Activated B cell treated with CpG ODN at 0.5 μM for 24 hours (primary cell): ENCODE results near the gene PLTP. TPM values are rescaled to one million over a fixed set of nuclear protein-coding genes. Genes with fewer than 3 reads are reported as not detected.

Source experiments
- ATAC-seq: fragments of 200-7000 bp; cut with Tn5 transposase; one replicate; pipeline ENCODE4 v1.10.0; 2021; ENCODE audit warnings: low read depth, mild to moderate bottlenecking, moderate library complexity
- CTCF ChIA-PET: fragments of 350-600 bp; sonication (Branson Sonifier 250); formaldehyde crosslinking; loops from one replicate; lab custom pipeline; 2021; ENCODE audit warnings: antibody characterized with exemption; lab: Charles Lee
- POLR2A ChIA-PET: fragments of 350-600 bp; sonication (Branson Sonifier 250); formaldehyde crosslinking; loops from one replicate; lab custom pipeline; 2021; ENCODE audit warnings: antibody characterized with exemption; lab: Charles Lee
- DNase-seq: peaks from one replicate; pipeline ENCODE4 v3.0.0; 2022
- H3K27ac Mint-ChIP-seq: one replicate; pipeline ENCODE4 v1.8.0; 2020; ENCODE audit warnings: mixed read lengths
- H3K27me3 Mint-ChIP-seq: one replicate; pipeline ENCODE4 v1.8.0; 2021; ENCODE audit warnings: mixed read lengths
- H3K36me3 Mint-ChIP-seq: one replicate; pipeline ENCODE4 v1.8.0; 2021; ENCODE audit warnings: low read depth, mixed read lengths
- H3K4me1 Mint-ChIP-seq: one replicate; pipeline ENCODE4 v1.8.0; 2021; ENCODE audit warnings: mixed read lengths
- H3K4me3 Mint-ChIP-seq: one replicate; pipeline ENCODE4 v1.8.0; 2020; ENCODE audit warnings: mild to moderate bottlenecking, mixed read lengths
- H3K9me3 Mint-ChIP-seq: one replicate; pipeline ENCODE4 v1.8.0; 2020; ENCODE audit warnings: mixed read lengths
- intact Hi-C: fragments of 100-400 bp; cut with micrococcal nuclease; formaldehyde crosslinking; loops from one replicate; pipeline ENCODE4 v1.15.1; 2024
- total RNA-seq: library from RNA; stranded (reverse); gene quantifications from 2 replicates; pipeline ENCODE4 v1.2.3, GENCODE V29; 2022
- TF ChIP-seq, protein P1 (sequence below): fragments of 200-600 bp; IDR thresholded peaks from one replicate; pipeline ENCODE4 v1.8.0; 2022; ENCODE audit warnings: antibody characterized with exemption, mild to moderate bottlenecking

PLTP gene
- total RNA-seq, 1 donor from 2014 or later, result 2.3 TPM

DNA sequence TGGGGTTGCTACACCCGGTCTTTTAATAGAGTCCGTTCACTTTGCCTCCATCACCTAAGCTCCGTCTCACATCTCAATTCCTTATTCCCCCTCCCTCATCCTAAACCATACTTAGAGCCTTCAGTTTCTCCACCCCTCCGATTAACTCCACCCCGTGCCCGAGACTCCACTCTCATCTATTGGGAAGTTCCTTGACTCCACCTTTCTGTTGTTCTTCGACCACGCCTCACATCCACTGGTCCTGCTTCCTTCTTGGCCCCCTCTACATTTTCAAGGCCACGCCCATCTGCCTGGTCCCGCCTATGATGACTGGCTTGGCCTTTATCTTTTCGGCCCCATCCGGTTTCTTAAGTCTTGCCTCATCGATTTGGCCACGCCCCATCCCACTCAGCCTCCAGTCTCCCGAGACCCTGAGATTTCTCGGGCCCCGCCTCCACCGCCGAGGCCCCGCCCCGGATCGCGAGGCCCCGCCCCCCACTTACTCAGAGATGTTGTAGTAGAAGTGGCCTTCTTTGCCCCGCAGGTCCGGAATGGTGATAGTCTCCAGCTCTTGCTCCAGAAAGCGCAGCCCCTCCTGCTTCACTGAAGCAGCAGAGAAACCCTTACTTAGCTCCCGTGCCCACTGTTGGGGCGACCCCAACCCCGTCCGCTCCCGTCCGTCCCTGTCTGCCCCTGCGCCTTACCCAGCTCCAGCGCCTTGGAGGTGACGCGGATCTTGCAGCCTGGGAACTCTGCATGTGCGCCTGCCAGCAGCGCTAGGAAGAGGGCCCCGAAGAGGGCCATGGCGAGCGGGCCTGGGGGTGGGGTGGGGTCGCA, 1.1 kb downstream of the PLTP start:
- peak; percentile 92 for ATAC-seq

DNA sequence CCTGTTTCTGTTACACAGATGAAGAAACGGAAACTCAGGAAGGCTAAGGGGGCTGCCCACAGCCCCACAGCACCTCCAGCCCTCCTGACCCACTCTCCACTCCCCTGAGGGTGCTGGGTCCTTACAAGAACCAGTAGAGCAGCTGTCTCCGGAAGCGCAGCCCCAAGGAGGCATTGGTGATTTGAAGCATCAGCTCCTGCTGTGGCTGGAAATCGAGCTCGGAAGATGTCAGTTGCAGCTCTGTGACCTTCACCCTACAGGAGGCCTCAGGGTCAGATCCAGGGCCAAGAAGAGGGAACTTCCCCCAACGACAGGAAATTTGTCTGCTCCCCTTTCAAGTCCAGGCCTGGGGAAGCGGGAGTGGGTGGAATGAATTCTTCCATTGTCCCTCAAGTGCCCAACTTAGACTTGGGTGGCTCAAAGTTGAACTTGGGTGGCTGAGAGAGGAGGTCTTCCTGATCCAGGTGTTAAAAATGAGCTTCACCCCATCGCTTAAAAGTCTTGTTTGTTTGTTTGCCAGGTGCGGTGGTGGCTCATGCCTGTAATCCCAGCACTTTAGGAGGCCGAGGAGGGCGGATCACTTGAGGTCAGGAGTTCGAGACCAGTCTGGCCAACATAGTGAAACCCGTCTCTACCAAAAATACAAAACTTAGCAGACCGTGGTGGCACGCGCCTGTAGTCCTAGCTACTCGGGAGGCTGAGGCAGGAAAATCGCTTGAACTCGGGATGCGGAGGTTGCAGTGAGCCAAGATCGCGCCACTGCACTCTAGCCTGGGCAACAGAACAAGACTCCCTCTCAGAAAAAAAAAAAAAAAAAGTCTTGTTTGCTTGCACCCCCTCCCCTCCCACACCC, 1.9 kb downstream of the PLTP start:
- CTCF ChIA-PET, result interaction anchor here (1.0 kb wide), 1 partner anchor 20 kb away, joined by 4 read pairs; no protein-coding TSS in a partner anchor
- no peaks in the 10 kb centered on the region for H3K36me3 Mint-ChIP-seq
- H3K27me3 Mint-ChIP-seq, result peaks cover 6% of the 10 kb centered on the region
- H3K9me3 Mint-ChIP-seq, result no peaks in the 10 kb centered on the region
- H3K4me3 Mint-ChIP-seq, result peak overlapping the region; percentile 90
- DNase-seq (no peak), ATAC-seq (no peak)
- H3K4me1 Mint-ChIP-seq, result peaks cover 31% of the 10 kb centered on the region
- peak overlapping the region; percentile 83 for H3K27ac Mint-ChIP-seq
- POLR2A ChIA-PET, result interaction anchor here (0.6 to 3.7 kb wide), 8 partner anchors 16 to 940 kb away, joined by 3 to 68 read pairs (median 8); partner anchors contain the start of genes ACOT8, CTSA, NEURL2 and PCIF1
- intact Hi-C loops, result loop anchor here (1.0 to 2.0 kb wide), 3 partner anchors 19 to 497 kb away; partner anchors contain the start of genes CTSA, ELMO2 and NEURL2
- TF ChIP-seq, protein P1, sequence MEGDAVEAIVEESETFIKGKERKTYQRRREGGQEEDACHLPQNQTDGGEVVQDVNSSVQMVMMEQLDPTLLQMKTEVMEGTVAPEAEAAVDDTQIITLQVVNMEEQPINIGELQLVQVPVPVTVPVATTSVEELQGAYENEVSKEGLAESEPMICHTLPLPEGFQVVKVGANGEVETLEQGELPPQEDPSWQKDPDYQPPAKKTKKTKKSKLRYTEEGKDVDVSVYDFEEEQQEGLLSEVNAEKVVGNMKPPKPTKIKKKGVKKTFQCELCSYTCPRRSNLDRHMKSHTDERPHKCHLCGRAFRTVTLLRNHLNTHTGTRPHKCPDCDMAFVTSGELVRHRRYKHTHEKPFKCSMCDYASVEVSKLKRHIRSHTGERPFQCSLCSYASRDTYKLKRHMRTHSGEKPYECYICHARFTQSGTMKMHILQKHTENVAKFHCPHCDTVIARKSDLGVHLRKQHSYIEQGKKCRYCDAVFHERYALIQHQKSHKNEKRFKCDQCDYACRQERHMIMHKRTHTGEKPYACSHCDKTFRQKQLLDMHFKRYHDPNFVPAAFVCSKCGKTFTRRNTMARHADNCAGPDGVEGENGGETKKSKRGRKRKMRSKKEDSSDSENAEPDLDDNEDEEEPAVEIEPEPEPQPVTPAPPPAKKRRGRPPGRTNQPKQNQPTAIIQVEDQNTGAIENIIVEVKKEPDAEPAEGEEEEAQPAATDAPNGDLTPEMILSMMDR, result no peak

More for the DNA sequence above, 1.1 kb downstream of the PLTP start:
- peak overlapping the region; percentile 90 for H3K4me3 Mint-ChIP-seq
- H3K27ac Mint-ChIP-seq, result peak overlapping the region; percentile 83
- H3K9me3 Mint-ChIP-seq, result no peaks in the 10 kb centered on the region
- H3K4me1 Mint-ChIP-seq, result peaks cover 31% of the 10 kb centered on the region
- ChIA-PET CTCF (interaction anchor here (1.0 kb wide), 1 partner anchor 20 kb away, joined by 3 read pairs; the partner anchor contains the start of genes CTSA and NEURL2), POLR2A (interaction anchor here (0.6 to 3.7 kb wide), 10 partner anchors 9 to 941 kb away, joined by 3 to 68 read pairs (median 6); partner anchors contain the start of genes ACOT8, CTSA, NEURL2 and PCIF1)
- DNase-seq, result peak; percentile 97
- TF ChIP-seq, protein P1, result no peak
- intact Hi-C loops, result loop anchor here (1.0 to 2.0 kb wide), 7 partner anchors 20 to 496 kb away; partner anchors contain the start of genes ACOT8, CTSA, ELMO2 and NEURL2
- H3K36me3 Mint-ChIP-seq, result no peaks in the 10 kb centered on the region
- peaks cover 6% of the 10 kb centered on the region for H3K27me3 Mint-ChIP-seq

DNA sequence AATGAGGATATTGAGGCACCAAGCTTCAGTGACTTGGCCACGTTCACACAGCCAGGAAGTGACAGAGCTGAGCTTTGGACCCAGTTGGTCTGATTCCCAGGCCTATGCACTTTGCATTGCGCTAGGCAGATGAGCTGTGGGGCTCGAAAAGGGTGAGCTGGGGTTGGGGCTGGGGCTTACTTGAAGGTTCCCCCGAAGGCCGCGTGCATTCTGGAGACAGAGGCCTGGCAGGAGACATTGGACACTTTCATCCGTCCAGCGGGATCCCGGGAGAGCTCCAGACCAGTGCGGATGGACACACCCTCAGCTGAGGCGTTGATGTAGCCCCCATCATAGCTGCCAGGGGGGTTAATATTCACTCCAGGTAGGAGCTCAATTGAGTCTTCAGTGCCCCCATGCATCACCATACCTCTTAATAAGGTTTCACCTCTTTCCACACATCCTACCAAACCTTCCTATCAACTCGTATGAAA, 2.6 kb downstream of the PLTP start:
- Mint-ChIP-seq H3K36me3 (no peaks in the 10 kb centered on the region), H3K4me3 (no peak overlapping the region), H3K9me3 (no peaks in the 10 kb centered on the region), H3K27me3 (peaks cover 3% of the 10 kb centered on the region), H3K27ac (no peak overlapping the region), H3K4me1 (peaks cover 28% of the 10 kb centered on the region)
- TF ChIP-seq, protein P1, result no peak
- ATAC-seq, result no peak
- CTCF ChIA-PET, result interaction anchor here (1.0 kb wide), 1 partner anchor 19 kb away, joined by 4 read pairs; no protein-coding TSS in a partner anchor
- POLR2A ChIA-PET, result interaction anchor here (0.9 to 3.7 kb wide), 5 partner anchors 16 to 62 kb away, joined by 3 to 68 read pairs (median 9); partner anchors contain the start of genes CTSA, NEURL2, PCIF1 and ZNF335
- intact Hi-C loops, result no loop called here
- DNase-seq, result no peak

DNA sequence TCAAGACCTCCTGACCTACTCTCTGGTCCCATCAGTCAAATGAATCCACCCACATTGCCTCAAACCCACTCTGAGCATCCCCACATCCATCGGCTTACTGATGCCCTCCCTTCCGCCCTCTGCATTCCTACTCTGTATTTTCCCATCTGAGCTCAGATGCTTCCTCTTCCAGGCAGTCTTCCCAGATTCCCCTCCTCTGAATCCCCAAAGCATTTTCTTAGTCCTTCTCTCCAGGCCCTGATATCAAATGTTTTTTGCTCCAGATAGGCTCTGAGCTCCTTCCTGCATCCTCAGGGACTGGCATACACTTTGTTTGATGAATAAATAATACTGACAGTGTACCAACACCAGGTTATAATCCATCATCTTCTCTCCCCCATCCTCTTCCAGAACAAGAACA, 3.9 kb downstream of the PLTP start:
- Mint-ChIP-seq H3K27ac (no peak overlapping the region), H3K4me3 (no peak overlapping the region), H3K4me1 (peaks cover 26% of the 10 kb centered on the region), H3K27me3 (peaks cover under 1% of the 10 kb centered on the region), H3K9me3 (no peaks in the 10 kb centered on the region), H3K36me3 (no peaks in the 10 kb centered on the region)
- no peak for ATAC-seq
- intact Hi-C loops, result no loop called here
- DNase-seq, result no peak
- CTCF ChIA-PET, result no interaction called here
- TF ChIP-seq, protein P1, result no peak
- POLR2A ChIA-PET, result no interaction called here
